Measurements from ENCODE around the gene GAPT.

Gene GAPT

DNA sequence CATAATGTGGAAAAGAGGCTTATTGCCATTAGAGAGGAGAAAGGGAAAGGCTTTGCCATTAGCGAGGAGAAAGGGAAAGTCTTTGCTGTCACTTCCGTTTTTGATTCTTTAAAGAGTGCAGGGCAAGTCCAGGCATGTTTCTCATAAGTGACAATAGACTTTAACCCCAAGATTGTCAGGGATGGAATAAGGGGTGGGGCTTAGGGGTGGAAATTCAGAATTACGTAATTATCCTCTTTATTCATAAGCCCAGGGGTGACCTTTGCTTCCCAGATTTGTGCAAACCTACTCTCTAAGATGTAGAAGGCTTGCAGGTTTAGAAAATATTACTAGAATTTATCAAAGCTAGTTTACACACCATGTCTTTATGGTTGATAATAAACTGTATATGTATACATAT, 29.1 kb upstream of the GAPT start:
- no peak for DNase-seq (ENCODE audit: low read depth)

DNA sequence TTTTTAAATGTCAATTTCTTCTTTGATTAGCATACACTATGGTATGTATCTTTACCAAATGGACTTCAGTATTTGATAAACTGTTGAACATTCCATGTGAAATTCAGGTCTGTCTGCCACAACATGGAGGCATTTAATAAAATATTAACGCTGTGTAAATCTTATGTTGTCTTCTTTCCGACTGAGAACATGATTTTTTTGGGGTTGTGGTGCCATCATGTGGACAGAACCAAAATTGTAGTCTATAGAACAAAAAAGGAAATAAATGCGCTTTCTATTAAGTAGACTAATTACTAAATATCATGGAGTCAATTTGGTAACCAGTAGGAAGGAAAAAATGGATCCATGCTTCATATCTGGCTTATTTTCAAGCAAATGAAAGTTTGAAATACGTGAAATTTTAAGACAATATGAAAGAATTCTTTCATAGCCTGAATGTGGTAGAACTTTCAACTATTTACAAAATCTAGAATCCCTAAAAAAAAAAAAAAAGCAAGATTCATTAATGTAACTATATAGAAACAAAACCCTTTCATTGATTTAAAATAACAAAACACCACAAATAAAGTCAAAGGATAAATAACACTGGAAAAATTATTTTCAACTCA, 28.5 kb upstream of the GAPT start:
- no peak for DNase-seq (ENCODE audit: low read depth)

DNA sequence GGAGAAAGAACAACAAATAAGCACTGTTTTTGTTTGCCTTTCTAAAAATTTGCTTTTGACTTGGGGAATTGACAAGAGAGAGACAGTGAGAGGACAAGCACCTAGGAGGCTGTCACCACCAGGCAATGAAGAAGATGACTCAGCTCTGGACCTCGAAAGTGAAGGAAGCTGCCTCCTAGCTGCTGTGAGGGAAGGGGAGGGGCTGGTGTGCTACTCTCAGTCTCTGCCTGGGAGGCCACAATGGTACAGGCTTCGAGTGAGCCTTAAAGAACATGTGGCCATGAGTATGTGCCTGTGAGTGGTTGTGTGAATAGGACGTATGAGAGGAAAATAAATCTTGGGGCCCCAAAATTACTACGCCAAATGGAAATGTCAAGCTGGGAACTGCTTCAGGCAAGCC, 24.3 kb upstream of the GAPT start:
- DNase-seq (ENCODE audit: low read depth): no peak

DNA sequence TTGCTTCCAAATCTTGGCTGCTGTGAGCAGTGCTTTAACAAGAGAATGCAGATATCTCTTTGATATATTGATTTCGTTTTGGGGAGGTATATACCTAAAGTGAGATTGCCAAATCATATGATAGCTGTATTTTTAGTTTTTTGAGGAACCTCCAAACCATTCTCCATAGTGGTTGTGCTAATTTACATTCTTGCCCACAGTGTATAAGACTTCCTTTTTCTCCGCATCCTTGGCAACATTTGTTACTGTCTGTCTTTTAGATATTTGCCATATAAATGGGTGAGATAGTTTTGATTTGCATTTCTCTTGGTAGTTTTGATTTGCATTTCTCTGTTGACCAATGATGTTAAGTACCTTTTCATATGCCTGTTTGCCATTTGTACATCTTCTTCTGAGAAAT, 21.3 kb upstream of the GAPT start:
- DNase-seq (ENCODE audit: low read depth): no peak

DNA sequence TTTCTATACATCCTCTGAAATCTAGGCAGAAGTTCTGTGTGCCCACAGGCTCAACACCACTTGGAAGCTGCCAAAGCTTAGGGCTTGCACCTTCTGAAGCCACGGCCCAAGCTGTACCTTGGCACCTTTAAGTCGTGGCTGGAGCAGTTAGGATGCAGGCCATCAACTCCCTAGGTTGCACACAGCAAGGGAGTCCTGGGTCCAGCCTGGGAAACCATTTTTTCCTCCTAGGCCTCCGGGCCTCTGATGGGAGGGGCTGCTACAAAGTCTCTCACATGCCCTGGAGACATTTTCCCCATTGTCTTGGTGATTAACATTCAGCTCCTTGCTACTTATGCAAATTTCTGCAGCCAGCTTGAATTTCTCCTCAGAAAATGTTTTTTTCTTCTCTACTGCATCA, 15.8 kb upstream of the GAPT start:
- DNase-seq (ENCODE audit: low read depth): no peak

DNA sequence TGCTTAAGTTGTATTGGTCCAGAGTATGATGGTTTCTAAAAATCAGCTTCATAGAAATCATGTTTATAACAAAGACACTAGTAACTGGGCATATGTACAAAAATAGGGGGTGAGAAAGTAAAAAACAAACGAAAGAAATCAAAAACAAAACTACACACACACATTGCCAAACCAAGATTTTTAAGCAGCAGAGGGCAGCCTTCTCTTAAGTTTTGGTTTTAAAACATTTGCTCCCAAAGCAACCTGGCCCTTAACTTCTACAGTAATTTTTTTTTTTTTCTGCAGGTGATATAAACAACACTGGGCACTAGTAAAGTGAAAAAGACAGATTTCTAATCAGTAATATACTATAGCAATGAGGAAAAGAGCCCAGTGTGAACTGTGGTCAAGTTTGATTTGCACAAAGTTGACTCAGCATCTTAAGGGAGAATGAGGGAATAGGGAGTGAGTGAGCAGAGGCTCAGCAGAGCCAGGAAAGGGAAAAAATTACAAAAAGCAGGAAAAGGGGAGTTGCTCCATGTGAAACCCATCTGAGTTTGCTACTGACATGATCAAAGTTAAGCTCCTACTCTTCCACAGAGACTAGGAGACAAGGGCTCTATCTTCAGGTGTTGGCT, 13.4 kb upstream of the GAPT start:
- no peak for DNase-seq (ENCODE audit: low read depth)

DNA sequence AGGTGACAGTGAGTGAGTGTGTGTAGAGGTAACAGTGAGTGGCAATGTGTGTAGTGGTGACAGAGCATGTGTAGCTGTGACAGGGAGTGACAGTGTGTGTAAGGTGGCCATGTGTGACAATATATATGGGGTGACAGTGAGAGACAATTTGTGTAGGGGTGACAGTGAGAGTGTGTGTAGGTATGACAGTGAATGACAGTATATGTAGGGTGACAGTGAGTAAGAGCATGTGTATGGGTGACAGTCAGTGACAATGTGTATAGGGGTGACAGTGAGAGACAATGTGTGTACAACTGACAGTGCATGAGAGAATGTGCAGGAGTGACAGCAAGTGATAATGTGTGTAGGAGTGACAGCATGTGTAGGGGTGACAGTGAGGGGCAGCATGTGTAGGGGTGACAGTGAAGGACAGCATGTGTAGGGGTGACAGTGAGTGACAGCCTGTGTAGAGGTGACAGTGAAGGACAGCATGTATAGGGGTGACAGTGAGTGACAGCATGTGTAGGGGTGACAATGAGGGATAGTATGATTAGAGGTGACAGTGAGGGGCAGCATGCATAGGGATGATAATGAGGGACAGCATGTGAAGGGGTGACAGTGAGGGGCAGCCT, 10.1 kb upstream of the GAPT start:
- no peak for DNase-seq (ENCODE audit: low read depth)

DNA sequence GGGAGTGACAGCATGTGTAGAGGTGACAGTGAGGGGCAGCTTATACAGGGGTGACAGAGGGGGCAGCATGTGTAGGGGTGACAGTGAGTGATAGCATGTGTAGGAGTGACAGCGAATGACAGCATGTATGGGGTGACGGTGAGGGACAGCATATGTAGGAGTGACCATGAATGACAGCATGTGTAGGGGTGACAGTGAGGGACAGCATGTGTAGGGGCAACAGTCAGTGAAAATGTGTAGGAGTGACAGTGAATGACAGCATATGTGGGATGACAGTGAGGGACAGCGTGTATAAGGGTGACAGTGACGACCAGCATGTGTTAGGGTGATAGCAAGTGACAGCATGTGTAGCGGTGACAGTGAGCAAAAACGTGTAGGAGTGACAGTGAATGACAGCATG, 9.4 kb upstream of the GAPT start:
- no peak for DNase-seq (ENCODE audit: low read depth)

DNA sequence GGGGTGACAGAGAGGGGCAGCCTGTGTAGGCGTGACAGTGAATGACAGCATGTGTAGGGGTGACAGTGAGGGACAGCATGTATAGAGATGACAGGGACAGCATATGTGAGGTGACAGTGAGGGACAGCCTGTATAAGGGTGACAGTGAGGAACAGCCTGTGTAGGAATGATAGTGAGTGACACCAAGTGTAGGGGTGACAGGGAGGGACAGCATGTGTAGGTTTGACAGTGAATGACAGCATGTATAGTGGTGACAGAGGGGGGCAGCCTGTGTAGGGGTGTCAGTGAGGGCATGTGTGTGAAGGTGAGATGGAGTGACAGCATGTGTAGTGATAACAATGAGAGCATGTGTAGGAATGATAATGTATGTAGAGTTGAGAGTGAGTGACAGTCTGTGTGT, 8.7 kb upstream of the GAPT start:
- no peak for DNase-seq (ENCODE audit: low read depth)

DNA sequence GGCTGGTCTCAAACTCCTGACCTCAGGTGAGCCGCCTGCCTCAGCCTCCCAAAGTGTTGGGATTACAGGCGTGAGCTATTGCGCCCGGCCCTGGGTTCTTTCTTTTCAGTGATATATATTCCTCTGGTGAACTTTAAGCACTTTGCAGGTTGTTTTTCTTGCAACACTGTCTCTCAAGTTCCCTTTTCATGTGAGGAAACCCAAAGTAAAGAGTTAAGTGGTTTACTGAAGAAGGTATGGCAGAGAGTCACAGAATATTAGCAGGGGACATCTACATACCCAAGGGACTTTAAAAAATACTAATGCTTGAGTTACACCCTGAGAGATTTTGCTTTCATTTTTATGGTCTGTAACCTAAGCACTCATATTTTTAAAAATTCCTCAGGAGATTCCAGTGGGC, 6.7 kb upstream of the GAPT start:
- no peak for DNase-seq (ENCODE audit: low read depth)

DNA sequence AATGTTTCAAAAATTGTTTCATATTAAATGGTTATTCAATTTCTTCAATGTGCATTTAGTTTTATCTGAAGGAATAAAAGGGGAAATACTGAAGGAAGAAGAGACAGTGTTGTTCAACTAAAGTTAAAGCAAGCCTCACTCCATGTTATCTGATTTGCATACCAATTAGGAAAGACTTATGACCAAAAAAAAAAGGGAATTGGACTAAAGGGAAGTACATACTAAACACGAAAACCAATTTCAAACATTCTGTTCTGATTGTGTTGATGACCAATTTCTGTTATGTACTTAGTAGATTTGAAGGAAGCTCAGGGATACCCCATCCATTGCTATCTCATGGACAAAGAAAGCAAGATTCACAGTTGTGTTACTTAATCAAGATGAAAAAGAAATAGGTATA, 4.9 kb upstream of the GAPT start:
- DNase-seq (ENCODE audit: low read depth): no peak

DNA sequence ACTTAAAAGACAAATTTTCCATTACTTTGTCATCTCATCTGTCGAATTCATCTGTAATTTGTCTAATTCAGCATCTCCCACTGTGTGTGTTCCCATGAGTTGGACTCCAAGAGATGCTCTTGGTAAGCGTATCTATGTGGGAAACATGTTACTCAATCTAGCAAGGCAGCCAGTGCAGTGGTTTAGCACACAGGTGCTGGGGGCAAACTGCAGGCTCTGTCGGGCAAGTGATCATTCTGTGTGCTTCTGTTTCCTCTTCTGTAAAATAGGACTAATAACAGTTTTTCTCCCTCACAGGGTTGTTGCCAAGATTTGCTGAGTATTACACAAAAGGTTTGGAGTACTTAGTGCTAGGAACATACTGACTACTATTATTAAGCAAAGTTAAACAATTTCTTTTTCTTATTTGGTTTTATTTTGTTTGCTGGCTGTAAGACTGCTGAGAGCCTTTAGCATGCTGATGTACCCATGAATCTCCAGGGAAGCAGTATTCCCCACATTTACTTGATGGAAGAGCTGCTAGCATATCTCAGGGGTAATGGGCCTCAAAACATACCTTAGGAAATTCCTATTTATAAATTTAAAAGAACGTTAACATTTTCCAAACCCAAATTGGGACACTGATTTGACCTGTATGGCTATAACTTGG, 709 bp upstream of the GAPT start:
- no peak for DNase-seq (ENCODE audit: low read depth)

DNA sequence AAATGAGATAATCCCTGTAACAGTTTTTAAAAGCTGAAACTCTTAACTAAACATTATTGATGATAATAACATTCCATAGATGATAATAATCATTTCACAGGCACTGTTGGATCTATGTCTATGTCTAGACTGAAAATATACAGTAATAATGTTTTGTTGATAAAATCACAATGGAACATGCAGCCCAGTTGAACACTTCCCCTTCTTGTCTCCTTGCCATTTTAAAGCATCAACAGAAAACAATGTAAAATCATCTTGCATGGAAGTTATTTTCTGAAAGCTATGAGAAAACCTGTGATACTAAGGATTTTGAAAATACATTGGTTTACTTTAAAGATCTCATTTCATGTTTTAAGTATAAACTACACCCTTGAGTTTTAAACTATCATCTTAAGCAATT, 1.9 kb downstream of the GAPT start:
- DNase-seq (ENCODE audit: low read depth): no peak

DNA sequence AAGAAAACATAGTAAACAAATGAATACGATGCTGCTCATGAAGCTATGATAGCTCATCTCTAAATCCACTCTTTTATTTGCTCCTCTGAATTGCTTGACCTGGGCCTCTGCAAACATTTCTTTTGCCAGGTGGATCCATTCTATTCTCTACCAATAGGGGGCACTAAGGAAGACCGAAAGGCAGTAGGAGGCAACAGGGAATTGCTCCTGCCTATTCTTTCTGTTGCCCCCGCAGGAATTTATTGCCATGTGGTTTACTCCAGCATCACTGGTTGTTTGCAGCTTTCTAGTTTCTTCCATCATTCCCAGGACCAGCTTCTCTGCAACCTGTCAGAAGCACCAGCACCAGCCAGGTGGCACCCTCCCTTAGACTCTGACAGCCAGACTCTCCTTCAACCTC, 5.3 kb downstream of the GAPT start:
- DNase-seq (ENCODE audit: low read depth): no peak

DNA sequence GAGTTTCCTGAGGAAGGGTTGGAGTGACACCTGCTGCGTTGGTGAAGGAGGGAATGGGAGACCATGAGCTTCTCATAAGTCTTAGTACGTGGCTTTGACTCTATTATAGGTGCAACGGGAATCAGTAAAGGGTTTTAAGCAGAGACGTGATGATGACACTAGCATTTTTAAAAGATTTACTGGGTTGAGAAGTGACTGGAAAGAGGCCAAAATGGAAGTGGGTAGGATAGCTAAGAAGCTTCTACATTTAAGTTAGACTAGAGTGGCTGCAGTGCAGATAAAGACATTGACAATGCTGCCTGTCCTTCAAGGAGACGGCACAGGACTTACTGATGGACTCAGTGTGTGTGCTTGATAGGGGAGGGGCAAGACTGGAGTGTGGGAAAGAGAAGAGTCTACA, 6.2 kb downstream of the GAPT start:
- no peak for DNase-seq (ENCODE audit: low read depth)

DNA sequence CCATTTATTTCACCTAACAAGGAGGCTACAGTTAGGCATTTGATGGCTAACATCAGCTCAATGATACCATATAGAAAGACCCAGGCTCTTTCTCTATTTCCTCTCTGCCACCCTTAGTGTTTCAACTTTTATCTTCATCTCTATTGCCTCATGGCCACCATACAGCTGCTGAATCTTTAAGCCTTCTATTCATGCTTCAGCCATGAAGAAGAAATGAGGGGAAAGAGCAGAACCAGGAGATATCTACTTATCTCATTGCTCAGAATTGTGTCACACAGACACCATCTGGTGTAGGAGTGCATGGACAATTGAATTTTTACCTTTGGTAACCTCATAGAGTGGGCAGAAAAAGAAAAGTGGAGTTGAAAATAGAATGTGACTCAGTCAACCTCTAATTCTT, 6.7 kb downstream of the GAPT start:
- no peak for DNase-seq (ENCODE audit: low read depth)

DNA sequence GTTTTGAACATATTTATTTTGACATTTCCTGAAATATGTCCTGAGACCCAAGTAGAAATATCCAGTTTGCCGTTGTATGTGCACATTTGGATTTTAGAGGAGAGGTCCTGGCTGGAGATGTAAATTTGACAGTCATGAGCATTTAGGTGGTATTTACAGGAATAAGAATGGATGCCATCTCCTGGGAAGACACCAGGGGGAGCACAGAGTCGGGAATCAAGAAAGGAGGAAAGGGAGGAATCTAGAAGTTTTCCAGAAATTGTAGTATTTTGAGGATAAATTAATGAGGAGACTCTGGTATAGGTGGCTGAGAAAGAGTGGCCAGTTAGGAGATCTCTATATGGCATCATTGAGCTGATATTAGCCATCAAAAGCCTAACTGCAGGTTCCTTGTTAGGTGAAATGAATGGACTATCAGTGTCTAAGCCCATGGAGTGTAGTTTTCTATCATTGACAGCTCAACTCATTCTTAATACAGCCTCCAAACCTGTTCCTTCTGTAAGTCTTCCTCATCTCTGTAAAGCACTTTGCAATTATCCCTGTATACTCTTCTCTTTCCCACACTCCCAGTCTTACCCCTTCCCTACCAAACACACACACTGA, 7.2 kb downstream of the GAPT start:
- no peak for DNase-seq (ENCODE audit: low read depth)

DNA sequence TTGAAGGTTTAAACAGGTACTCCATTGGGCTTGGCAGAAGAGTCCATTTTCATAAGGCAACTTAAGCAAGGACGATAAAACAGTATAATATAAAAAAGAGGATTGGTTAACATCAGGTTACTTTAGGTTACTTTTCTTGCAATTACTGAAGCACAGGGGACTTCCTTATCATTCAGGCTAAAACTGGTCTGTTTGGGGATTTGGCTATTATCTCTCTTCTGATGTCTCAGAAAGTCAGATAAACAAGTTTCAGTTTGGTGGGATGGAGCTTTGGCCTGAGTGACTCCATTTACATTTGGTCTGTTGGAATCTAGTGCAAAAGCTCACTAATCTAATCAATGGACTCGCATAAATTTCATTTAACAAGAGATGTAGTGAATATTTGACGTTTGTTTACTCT, 8.0 kb downstream of the GAPT start:
- no peak for DNase-seq (ENCODE audit: low read depth)

DNA sequence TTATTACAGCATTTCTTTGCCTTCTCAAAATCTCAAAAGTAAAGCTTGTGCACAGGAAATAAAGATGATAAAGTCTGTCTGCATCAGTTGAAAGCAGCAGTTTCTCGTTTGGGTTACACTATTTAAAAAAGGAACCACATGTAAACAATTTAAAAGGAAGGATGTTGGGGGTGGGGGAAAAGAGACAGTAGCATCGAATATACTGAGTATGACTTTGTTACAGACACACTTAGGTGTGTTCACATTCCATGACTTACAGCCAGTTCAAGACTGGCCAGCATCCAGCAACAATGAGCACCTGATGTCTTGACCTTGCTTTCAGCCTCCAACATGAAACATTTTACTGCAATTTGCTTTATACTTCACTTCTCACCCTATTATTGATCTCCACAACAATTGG, 8.7 kb downstream of the GAPT start:
- DNase-seq (ENCODE audit: low read depth): no peak

DNA sequence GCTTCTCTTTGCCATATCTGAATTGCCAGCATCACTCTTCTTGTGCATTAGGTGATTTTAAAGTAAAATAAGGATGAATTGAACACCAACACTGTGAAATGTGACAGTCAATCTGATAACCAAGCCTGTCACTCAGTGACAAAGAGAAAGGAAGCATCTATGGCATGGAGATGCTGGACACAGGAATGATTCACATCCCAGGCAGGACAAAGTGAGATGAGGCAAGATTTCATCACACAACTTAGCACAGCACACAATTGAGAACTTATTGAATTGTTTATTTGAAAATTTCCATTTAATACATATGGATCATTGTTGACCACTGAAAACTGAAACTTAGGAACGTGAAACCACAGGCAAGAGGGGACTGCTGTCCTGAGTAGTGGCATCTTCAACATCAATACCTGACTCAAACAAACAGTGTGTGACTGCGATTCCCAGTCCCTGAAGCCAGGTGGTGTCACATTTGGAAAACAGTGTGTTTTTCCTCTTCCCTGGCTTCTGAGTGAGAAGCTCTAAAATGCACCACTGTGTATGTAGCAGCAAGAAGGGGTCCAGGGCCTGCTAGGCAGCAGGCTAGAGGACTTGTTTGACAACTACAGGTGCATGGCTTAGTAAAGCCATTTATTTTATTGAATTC, 10.7 kb downstream of the GAPT start:
- DNase-seq (ENCODE audit: low read depth): no peak

DNA sequence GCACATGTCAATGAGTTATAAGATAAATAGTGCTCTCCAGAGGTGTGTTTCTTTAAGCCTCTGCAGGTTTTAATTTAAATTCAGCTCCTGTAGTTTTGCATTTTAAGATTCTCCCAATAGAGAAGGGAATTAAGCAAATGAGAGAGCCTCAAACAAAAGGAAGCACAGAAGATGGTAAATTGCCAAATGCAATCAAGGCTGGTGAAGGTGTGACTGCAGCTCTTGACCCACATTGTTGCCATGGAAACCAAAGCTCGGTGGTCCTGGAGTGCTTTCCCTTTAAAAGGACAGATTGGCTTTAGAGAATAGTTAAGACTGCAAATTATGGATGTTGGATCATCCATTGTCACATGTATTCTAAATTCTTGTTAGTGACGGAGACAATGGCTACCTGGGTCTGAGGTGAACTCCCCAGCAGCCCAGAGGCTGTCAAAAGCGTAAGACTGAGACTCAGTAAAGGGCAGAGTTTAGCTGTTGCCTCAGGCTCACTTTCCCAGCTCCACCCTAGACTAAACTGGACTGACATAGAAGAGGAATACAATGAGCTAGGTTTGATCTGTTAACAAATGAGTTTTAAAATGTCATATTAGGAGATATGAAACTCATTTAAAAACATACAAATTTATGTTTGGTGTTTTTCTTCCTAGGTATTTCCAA, 12.3 kb downstream of the GAPT start:
- no peak for DNase-seq (ENCODE audit: low read depth)

DNA sequence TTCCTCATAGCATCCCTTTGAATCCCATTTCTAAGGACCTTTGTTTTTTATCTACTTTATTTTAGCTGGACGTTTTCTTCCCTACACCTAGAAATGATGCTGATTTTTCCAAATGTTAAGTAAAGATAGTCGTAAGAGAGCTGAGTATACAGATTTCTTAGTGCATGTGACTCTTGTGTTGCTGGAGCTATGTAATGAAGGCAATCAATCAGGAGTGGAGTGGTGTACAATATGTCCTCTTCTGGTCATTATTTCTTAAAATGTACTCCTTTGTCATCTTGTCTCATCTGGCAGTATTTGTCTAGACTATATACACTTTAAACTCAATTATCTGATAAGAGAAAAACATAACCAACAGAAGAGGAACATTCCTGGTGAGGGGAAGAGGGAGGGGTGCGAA, 13.5 kb downstream of the GAPT start:
- DNase-seq (ENCODE audit: low read depth): no peak

All from HS-27A (cell line).